ENCODE results near the gene PRKAR2A.
"Not testable (repeated sequence)": the region's sequence is repeated elsewhere in the genome, so short reads cannot be mapped to it uniquely, and the experiment has no call there.

Gene PRKAR2A

DNA sequence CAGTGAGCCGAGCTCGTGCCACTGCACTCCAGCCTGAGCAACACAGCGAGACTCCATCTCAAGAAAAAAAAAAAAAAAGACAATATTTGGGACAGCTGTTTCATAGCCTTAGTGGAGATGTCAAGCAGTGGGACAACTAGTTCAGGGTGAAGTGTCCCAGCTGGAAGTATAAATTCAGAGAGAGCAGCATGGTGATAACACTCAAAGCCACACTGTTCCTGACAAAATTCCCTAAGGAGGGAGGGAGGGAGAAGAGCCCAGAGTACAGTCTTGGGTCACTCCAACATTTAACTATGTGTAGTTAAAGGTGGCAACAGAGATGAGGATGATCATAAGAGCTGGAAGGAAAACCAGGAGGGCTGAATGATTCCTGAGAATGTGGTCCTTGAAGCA is 109.5 kb downstream of the PRKAR2A start:
- ATAC-seq, result no peak
- Mint-ChIP-seq H3K4me3 (no peak overlapping the region), H3K36me3 (no peaks in the 10 kb centered on the region), H3K27ac (no peak overlapping the region), H3K4me1 (no peaks in the 10 kb centered on the region), H3K9me3 (no peaks in the 10 kb centered on the region)
- DNase-seq (ENCODE audit: low spot score in 2 of 2), result no peak

DNA sequence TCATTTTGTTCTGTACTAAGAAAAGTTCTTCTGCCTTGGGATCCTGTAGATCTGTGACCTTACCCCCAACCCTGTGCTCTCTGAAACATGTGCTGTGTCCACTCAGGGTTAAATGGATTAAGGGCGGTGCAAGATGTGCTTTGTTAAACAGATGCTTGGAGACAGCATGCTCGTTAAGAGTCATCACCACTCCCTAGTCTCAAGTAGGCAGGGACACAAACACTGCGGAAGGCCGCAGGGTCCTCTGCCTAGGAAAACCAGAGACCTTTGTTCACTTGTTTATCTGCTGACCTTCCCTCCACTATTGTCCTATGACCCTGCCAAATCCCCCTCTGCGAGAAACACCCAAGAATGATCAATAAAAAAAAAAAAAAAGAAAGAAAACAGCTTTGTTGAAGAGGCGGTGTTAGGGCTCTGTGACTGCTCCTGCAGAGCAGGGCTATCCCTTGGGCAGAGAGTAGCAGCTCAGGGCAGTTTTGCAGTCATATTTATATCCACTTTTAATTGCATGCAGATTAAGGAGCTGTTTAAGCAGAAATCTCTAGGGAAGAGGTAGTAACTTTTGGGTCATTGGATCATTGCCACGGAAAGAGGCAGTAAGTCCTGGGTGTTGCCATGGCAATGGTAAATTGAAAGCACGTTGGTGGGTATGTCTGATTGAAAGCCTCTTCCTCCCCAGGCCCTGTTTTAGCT is 112.5 kb downstream of the PRKAR2A start:
- H3K27ac Mint-ChIP-seq; H3K36me3 Mint-ChIP-seq; H3K4me3 Mint-ChIP-seq; H3K9me3 Mint-ChIP-seq; H3K4me1 Mint-ChIP-seq; DNase-seq (ENCODE audit: low spot score in 2 of 2); ATAC-seq: not testable (repeated sequence)

DNA sequence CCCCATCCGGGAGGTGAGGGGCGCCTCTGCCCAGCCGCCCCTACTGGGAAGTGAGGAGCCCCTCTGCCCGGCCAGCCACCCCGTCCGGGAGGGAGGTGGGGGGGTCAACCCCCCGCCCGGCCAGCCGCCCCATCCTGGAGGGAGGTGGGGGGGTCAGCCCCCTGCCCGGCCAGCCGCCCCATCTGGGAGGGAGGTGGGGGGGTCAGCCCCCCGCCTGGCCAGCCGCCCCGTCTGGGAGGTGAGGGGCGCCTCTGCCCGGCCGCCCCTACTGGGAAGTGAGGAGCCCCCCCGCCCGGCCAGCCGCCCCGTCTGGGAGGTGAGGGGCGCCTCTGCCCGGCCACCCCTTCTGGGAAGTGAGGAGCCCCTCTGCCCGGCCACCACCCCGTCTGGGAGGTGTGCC is 113.1 kb downstream of the PRKAR2A start:
- not testable (repeated sequence) for H3K4me1 Mint-ChIP-seq; ATAC-seq; H3K4me3 Mint-ChIP-seq; DNase-seq (ENCODE audit: low spot score in 2 of 2); H3K36me3 Mint-ChIP-seq; H3K27ac Mint-ChIP-seq; H3K9me3 Mint-ChIP-seq

DNA sequence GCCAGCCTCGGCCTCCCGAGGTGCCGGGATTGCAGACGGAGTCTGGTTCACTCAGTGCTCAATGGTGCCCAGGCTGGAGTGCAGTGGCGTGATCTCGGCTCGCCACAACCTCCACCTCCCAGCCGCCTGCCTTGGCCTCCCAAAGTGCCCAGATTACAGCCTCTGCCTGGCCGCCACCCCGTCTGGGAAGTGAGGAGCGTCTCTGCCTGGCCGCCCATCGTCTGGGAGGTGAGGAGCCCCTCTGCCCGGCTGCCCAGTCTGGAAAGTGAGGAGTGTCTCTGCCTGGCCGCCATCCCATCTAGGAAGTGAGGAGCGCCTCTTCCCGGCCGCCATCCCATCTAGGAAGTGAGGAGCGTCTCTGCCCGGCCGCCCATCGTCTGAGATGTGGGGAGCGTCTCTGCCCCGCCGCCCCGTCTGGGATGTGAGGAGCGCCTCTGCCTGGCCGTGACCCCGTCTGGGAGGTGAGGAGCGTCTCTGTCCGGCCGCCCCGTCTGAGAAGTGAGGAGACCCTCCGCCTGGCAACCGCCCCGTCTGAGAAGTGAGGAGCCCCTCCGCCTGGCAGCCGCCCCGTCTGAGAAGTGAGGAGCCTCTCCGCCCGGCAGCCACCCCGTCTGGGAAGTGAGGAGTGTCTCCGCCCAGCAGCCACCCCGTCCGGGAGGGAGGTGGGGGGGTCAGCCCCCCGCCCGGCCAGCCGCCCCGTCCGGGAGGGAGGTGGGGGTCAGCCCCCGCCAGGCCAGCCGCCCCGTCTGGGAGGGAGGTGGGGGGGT is 113.7 kb downstream of the PRKAR2A start:
- DNase-seq (ENCODE audit: low spot score in 2 of 2); H3K36me3 Mint-ChIP-seq; ATAC-seq; H3K4me1 Mint-ChIP-seq; H3K4me3 Mint-ChIP-seq; H3K27ac Mint-ChIP-seq; H3K9me3 Mint-ChIP-seq: not testable (repeated sequence)

DNA sequence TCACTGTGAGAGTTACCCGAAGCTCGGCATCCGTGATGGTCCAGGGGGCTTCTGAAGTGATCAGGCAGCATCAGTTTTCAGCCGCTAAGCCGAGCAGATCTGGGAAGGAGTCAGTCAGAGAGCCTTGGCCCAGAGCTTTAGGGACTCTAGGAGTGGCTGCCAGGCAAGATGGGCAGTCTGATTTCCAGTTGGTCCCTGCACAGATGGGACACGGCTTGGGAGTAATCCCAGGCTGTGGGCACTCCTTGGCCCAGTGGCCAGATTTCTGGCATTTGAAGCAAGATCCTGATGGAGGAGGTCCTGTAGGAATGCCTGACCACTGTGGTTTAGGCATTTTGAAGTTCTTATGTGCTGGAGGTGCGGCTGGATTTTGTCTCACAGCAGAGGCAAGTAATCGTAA is 120.2 kb downstream of the PRKAR2A start:
- ATAC-seq (no peak), DNase-seq (ENCODE audit: low spot score in 2 of 2) (no peak)
- Mint-ChIP-seq H3K27ac (no peak overlapping the region), H3K36me3 (no peaks in the 10 kb centered on the region), H3K4me3 (no peak overlapping the region), H3K9me3 (no peaks in the 10 kb centered on the region), H3K4me1 (no peaks in the 10 kb centered on the region)

DNA sequence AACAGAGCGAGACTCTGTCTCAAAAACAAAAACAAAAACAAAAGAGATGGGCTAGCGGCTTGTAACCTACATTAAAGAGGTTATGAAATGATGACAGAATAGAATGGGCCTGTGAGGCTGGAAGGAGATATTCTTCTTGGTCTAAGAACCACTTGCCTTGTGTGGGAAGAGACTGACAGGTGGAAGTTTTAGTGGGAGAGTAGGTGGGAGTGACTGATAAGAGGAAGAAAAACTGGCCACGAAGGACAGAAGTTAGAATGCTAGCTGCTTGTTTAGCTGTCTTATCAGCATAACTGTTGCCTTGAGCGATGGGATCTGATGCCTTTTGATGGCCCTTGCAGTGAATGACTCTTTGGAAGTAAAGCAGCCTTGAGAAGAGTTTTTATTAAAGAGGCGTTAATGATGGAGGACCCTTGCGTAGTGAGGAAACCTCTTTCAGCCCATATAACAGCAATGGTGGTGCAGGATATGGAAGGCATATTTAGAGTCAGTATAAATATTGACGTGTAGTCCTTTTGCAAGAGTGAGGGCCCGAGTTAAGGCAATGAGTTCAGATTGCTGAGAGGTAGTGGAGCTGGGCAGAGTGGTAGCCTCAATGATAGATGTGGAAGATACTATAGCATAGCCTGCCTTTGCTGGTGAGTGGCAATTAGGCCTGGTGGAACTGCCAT is 122.4 kb downstream of the PRKAR2A start:
- H3K4me1 Mint-ChIP-seq; H3K36me3 Mint-ChIP-seq; H3K4me3 Mint-ChIP-seq; DNase-seq (ENCODE audit: low spot score in 2 of 2); H3K27ac Mint-ChIP-seq; H3K9me3 Mint-ChIP-seq; ATAC-seq: not testable (repeated sequence)

DNA sequence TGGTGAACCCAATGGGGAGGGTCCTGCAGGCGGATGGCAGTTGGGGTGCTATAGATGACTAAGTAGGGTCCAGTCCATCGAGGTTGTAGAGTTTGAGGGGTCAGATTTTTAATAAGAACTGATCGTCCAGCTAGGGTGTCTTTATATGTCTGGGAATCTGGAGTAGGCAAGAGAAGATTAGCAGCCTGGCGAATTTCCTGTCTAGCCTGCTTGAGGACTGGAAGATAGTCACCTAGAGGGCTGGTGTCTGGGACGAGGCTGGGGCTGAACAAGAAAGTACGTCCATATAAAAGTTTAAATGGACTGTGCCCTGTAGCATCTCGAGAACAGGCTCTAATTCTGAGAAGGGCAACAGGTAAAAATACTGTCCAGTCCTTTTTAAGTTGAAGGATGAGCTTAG is 123.9 kb downstream of the PRKAR2A start:
- no peaks in the 10 kb centered on the region for H3K36me3 Mint-ChIP-seq
- H3K9me3 Mint-ChIP-seq, result no peaks in the 10 kb centered on the region
- DNase-seq (ENCODE audit: low spot score in 2 of 2), result no peak
- H3K27ac Mint-ChIP-seq, result no peak overlapping the region
- H3K4me3 Mint-ChIP-seq, result no peak overlapping the region
- no peak for ATAC-seq
- no peaks in the 10 kb centered on the region for H3K4me1 Mint-ChIP-seq

DNA sequence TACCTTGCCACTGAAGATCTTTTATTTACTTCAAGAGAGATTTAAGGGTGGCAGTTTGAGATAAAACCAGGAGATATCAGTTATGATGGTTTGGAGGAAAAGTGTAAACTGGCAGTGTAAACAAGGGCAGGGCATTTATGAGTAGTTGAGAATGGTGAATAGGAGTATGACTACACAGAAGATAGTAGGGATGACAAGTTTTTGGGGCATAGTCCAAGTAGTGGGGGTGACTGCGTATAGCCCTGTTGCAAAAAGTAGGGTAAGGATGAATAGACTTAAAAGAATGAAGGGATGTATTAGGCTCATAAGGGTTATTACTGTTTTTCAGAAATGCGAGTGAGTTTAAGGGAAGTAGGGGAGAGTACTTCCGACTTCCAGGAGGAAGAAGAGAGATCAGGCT is 124.4 kb downstream of the PRKAR2A start:
- not testable (repeated sequence) for H3K4me1 Mint-ChIP-seq; DNase-seq (ENCODE audit: low spot score in 2 of 2); H3K27ac Mint-ChIP-seq; H3K9me3 Mint-ChIP-seq; H3K36me3 Mint-ChIP-seq; H3K4me3 Mint-ChIP-seq; ATAC-seq

DNA sequence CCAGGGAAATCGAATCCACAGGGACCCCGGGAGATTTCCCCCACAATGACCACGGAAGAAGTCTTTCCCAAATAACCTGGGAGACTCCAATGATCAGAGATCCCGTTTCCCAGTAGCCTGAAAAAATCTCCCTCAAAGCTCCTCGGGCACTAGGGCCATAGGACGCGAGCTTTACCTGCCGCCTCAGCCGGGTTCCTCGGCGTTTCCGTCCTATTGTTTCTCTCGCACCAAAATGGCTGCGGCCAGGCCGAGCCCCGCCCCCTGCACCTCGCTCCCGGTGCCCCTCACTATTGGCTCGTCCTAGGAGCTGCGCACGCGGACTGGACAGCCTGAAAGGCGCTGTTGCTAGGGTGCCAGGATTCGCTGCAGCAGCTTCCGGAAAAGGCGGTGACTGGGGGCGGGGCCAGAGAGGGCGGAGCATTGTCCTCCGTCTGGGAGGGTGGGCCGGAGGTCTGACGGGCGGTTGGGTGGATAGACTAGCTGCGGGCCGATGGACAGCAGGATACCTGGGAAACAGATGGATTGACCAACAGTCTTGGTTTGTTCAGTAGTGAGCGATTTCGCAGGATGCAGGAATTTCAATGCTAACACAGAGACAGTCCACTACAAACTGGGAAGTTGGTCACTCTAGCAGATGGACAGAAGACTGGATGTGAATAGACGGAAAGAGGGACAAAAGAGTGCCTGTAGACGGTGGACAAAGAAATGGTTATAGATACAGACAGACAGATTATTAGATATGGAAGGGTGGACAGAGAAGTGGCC is 130.5 kb downstream of the PRKAR2A start, which contains the start of gene IP6K2:
IP6K2 (minus strand) TSS at position 240 of the 765 bp plus-strand sequence. CDS start 21,930 bp downstream, outside the sequence.
- peaks cover 51% of the 10 kb centered on the region for H3K36me3 Mint-ChIP-seq
- peak within 1 kb of the TSS; percentile 93 for H3K4me3 Mint-ChIP-seq
- H3K27ac Mint-ChIP-seq, result peak within 1 kb of the TSS; percentile 94
- peak; percentile 94 to 100 for DNase-seq (ENCODE audit: low spot score in 2 of 2)
- H3K9me3 Mint-ChIP-seq, result no peaks in the 10 kb centered on the region
- ATAC-seq, result peak; percentile 99
- H3K4me1 Mint-ChIP-seq, result peaks cover 36% of the 10 kb centered on the region

DNA sequence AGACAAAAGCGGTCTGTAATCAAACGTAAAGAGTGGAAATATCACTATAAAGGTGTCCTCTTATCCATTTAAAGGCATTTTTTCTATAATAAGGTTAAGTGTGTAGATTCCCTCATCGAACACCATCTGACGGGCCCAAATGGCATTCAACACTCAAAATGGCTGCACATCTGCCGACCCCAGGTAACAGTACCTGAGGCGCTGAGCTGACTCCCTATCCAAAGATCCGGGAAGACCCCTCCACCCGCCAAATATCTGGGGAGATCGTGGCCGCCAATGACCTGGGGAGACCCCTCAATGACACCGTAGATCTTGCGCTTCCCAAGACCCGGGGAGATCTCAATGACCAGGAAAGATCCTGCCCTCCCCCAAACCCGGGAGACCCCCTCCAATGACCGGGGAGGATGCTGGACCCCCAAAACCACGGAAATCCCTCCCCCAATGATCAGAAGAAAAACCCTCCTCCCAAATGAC is 131.1 kb downstream of the PRKAR2A start:
- ATAC-seq (no peak), DNase-seq (ENCODE audit: low spot score in 2 of 2) (peak in 1 of 2 donors; percentile 69)
- Mint-ChIP-seq H3K4me3 (peak overlapping the region; percentile 93), H3K4me1 (peaks cover 40% of the 10 kb centered on the region), H3K36me3 (peaks cover 58% of the 10 kb centered on the region), H3K27ac (peak overlapping the region; percentile 94), H3K9me3 (no peaks in the 10 kb centered on the region)

DNA sequence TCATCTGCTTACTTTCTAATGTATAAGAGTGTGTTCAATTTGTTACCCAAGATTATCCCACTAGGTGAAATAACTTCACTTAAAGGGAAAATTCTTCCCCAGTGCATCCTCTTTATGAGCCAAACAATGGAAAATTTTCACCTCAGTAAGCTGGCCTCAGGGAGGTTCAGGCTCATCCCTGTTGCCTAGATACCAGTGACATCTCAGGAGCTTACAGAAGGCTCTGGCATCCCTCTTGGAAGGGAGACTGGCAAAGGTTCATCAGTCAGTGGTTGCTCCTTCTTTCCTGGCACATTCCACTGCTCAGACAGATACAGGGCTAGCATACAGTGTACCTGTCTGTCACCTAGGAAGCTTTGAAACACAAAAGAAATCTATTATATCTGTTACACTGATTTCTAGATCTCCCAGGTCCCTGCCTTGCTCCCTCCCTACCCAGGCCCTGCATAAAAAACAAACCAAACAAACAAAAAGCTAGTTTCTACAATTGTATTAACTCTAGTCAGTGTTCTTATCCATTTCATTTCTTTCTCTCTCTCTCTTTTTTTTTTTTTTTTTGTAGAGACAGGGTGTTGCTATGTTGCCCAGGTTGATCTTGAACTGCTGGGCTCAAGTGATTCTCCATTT is 132.4 kb downstream of the PRKAR2A start:
- Mint-ChIP-seq H3K4me3 (peak overlapping the region; percentile 93), H3K4me1 (peaks cover 48% of the 10 kb centered on the region), H3K9me3 (no peaks in the 10 kb centered on the region), H3K36me3 (peaks cover 70% of the 10 kb centered on the region), H3K27ac (peak overlapping the region; percentile 94)
- ATAC-seq, result no peak
- no peak for DNase-seq (ENCODE audit: low spot score in 2 of 2)

DNA sequence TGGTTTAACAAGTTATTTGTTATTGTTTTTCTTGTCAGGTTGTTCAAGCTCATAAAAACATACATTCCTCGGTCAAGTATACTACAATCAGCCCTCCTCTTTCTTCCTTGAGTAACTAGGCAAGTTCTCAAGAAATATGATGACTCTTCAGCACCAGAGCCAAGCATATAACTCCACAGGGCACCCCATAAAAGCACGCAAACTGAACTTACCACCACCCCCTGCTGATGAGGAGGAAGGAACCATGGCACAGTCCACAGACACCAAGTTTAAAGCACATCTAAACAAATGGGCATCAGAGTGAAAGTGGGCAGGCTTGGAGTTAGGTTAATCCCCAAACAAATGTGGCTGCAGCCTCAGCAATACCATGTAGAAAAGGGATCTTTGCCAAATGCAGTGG is 135.9 kb downstream of the PRKAR2A start:
- no peak for ATAC-seq
- peak overlapping the region; percentile 79 for H3K27ac Mint-ChIP-seq
- DNase-seq (ENCODE audit: low spot score in 2 of 2), result no peak
- no peak overlapping the region for H3K4me3 Mint-ChIP-seq
- peaks cover 97% of the 10 kb centered on the region for H3K36me3 Mint-ChIP-seq
- H3K4me1 Mint-ChIP-seq, result peaks cover 56% of the 10 kb centered on the region
- no peaks in the 10 kb centered on the region for H3K9me3 Mint-ChIP-seq

DNA sequence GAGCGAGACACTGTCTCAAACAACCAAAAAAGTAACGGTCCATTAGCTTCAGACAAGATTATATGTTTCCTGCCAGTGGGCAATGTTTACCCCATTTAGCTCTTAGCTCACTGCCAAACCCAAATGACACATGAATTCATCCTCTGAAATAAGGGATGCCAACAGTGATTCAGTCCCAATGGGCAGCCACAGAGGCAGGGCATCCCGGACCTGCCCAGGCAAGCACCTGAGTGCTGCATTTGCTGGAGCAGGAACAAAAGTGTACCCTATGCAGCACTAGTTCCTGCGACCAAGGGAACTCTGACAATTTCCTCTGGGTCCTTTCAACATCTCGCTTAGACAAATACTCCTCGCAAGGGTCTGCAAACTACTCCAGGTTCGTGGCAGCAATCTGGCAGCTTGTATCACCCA is 138.6 kb downstream of the PRKAR2A start:
- Mint-ChIP-seq H3K4me1 (peaks cover 39% of the 10 kb centered on the region), H3K4me3 (no peak overlapping the region), H3K27ac (peak overlapping the region; percentile 79), H3K9me3 (no peaks in the 10 kb centered on the region), H3K36me3 (peaks cover 97% of the 10 kb centered on the region)
- DNase-seq (ENCODE audit: low spot score in 2 of 2) (no peak), ATAC-seq (peak; percentile 34)

DNA sequence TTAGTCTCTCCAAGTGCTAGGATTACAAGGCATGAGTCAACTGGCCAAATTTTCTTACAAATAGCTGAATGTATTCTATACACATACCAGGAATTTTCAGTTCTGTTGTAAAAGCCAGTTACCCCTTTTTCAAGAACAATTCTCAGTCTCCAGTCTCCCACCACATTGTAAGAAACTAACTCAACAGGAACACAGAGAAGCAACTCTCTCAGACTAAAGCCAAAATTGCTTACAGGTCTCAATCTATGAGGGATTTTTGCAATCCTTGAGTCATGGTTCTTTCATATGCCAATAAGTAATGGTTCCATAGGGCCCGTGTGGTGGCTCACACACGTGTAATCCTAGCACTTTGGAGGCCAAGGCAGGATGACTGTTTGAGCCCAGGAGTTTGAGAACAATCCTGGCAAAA is 139.2 kb downstream of the PRKAR2A start:
- Mint-ChIP-seq H3K27ac (peak overlapping the region; percentile 79), H3K4me1 (peaks cover 39% of the 10 kb centered on the region)

More for the DNA sequence above, 139.2 kb downstream of the PRKAR2A start:
- Mint-ChIP-seq H3K4me3 (no peak overlapping the region), H3K9me3 (no peaks in the 10 kb centered on the region), H3K36me3 (peaks cover 97% of the 10 kb centered on the region)
- no peak for DNase-seq (ENCODE audit: low spot score in 2 of 2)
- ATAC-seq, result peak; percentile 82
